Liver (tissue), 2 donors: ENCODE measurements around the gene ULK3.

ENCODE experiments used
- HNF4G ChIP-seq: IDR thresholded peaks from 2 replicates; pipeline ENCODE4 v1.6.1; 2016; ENCODE audit warnings: antibody characterized with exemption
- JUND ChIP-seq, 2 donors: IDR thresholded peaks; 2 replicates each; pipeline ENCODE4 v1.6.1; 2016; ENCODE audit warnings: antibody characterized with exemption in 2 of 2
- donor health status: healthy.

DNA sequence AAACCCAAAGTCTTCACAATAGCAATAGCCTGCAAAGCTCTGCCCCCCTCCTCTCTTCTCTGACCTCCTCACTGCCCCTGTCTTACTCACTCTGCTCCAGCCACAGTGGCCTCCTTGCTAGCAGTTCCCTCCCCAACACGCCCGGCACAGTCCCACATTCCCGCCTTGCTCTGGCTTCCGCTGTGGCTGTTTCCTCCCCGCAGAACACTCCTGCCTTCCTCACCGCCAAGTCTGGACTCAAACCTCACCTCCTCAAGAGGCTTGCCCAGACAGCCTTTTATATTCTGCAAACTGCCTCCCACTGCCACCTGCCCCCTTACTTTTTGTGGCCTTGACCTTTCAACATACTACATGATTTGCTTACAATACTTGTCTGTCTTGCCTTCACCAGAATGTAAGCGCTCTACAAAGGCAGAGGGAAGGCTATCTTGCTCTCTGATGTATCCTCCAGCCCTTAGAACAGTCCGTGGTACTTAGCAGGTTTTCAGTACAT, 46.5 kb upstream of the ULK3 start:
- no peak for TF ChIP-seq JUND (IDR thresholded peaks at IDR 0.05)
- TF ChIP-seq HNF4G, result no peak
